Natural killer cell (primary cell): ENCODE data around the gene C12orf56. TPM values are rescaled to one million over a fixed set of nuclear protein-coding genes. Genes with fewer than 3 reads are reported as not detected.

Experiments
- ATAC-seq, 3 donors: fragments of 150-1000 bp in 2 of 3; fragments of 200-7000 bp in 1 of 3; cut with Tn5 transposase; 1 replicate in 1 of 3; 2 replicates in 2 of 3; pipeline ENCODE4 v1.10.0; 2021; ENCODE audit warnings: mild to moderate bottlenecking in 2 of 3, moderate library complexity in 2 of 3
- DNase-seq, 2 donors: peaks; one replicate each; pipeline versions ENCODE4 v3.0.0 to v3.0.0-alpha.2; 2013 to 2021; ENCODE audit warnings: mixed read lengths in 1 of 2
- H3K27ac ChIP-seq: one replicate; pipeline ENCODE4 v1.5.1; 2013; ENCODE audit warnings: mild to moderate bottlenecking, low read length
- H3K27me3 ChIP-seq: one replicate; pipeline ENCODE4 v1.6.1; 2013; ENCODE audit warnings: low read length; ENCODE audit not compliant: control insufficient read depth, insufficient read depth
- H3K36me3 ChIP-seq: one replicate; pipeline ENCODE4 v1.6.1; 2013; ENCODE audit warnings: low read length; ENCODE audit not compliant: control insufficient read depth, insufficient read depth
- H3K4me1 ChIP-seq: one replicate; pipeline ENCODE4 v1.6.1; 2013; ENCODE audit warnings: low read length; ENCODE audit not compliant: control insufficient read depth, insufficient read depth
- H3K4me3 ChIP-seq: one replicate; pipeline ENCODE4 v1.5.1; 2013; ENCODE audit warnings: low read length
- H3K9me3 ChIP-seq: one replicate; pipeline ENCODE4 v1.6.1; 2013; ENCODE audit warnings: low read length; ENCODE audit not compliant: control insufficient read depth, insufficient read depth
- H3K27ac Mint-ChIP-seq, 2 donors: one replicate each; pipeline ENCODE4 v1.8.0; 2022; ENCODE audit warnings: mild to moderate bottlenecking in 2 of 2, mixed read lengths in 2 of 2, moderate library complexity in 1 of 2
- H3K27me3 Mint-ChIP-seq, 2 donors: one replicate each; pipeline ENCODE4 v1.8.0; 2022; ENCODE audit warnings: low read depth in 2 of 2, mixed read lengths in 2 of 2
- H3K36me3 Mint-ChIP-seq: one replicate; pipeline ENCODE4 v1.8.0; 2022; ENCODE audit warnings: mixed read lengths
- H3K4me1 Mint-ChIP-seq, 2 donors: one replicate each; pipeline ENCODE4 v1.8.0; 2022; ENCODE audit warnings: mixed read lengths in 2 of 2
- H3K4me3 Mint-ChIP-seq: one replicate; pipeline ENCODE4 v1.8.0; 2022; ENCODE audit warnings: mild to moderate bottlenecking, moderate library complexity, mixed read lengths
- H3K9me3 Mint-ChIP-seq, 2 donors: one replicate each; pipeline ENCODE4 v1.8.0; 2022; ENCODE audit warnings: mixed read lengths in 2 of 2
- WGBS: methylation state at CpG from one replicate; pipeline ENCODE4 v1.1.7; 2013; ENCODE audit warnings: missing lambda C conversion rate; ENCODE audit not compliant: insufficient coverage; 5-methylcytosine and 5-hydroxymethylcytosine counted together
- intact Hi-C: fragments of 100-400 bp; cut with micrococcal nuclease; formaldehyde crosslinking; loops from one replicate; pipeline ENCODE4 v1.14.2; 2022
- total RNA-seq, 4 donors: library from RNA; stranded (reverse); fragments of 120-200 nt in 1 of 4; gene quantifications; one replicate each; pipeline versions ENCODE4 v1.2.3 to v1.2.4, GENCODE V29; 2013 to 2022
- TF ChIP-seq, protein P1 (sequence below): fragments of 200-600 bp; IDR thresholded peaks from one replicate; pipeline ENCODE4 v1.8.0; 2022; ENCODE audit warnings: antibody characterized with exemption

Gene C12orf56
- total RNA-seq, 3 donors from 2014 or later (not counting 1 experiment from before 2014, with no cell fraction given) = not detected

DNA sequence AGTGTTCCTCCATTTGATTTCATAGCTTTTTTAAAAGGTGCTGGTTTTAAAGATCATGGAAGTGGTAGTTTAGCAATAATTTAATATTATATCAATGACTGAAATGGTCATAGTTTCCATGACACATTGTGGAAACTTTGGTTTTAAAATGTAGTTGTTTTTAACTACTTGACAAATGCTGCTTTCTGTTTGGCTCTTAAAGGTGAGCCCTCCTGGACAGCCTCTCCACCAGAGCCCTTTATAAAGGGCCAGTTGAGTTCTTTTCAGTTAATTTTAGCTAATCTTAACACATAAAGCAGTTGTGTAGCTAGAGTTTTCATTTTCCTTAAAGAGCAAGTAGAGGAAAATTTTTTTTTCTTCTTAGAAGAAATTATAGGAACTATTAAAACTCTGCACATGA, 27.7 kb upstream of the C12orf56 start:
- peaks cover 22% of the 10 kb centered on the region for H3K36me3 Mint-ChIP-seq

DNA sequence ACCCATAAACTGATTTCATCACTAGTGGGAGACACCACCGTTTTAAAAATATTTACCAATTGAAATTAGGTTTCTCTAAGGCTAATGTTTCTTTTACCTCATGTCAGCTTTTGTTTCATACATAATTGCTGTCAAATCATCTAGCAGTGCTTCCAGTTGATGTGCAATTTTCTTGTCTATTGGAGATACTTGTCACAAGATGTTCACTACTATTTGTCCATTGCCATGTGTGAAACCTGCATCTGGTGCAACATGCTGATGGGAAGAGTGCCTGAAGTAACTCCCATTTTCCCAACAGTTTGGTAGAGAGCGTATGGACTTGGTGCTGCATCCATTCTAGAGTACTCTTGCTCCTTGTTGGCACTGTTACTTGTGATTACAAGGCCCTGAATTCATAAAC, 23.3 kb upstream of the C12orf56 start:
- TF ChIP-seq, protein P1, sequence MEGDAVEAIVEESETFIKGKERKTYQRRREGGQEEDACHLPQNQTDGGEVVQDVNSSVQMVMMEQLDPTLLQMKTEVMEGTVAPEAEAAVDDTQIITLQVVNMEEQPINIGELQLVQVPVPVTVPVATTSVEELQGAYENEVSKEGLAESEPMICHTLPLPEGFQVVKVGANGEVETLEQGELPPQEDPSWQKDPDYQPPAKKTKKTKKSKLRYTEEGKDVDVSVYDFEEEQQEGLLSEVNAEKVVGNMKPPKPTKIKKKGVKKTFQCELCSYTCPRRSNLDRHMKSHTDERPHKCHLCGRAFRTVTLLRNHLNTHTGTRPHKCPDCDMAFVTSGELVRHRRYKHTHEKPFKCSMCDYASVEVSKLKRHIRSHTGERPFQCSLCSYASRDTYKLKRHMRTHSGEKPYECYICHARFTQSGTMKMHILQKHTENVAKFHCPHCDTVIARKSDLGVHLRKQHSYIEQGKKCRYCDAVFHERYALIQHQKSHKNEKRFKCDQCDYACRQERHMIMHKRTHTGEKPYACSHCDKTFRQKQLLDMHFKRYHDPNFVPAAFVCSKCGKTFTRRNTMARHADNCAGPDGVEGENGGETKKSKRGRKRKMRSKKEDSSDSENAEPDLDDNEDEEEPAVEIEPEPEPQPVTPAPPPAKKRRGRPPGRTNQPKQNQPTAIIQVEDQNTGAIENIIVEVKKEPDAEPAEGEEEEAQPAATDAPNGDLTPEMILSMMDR = no peak
- no peaks in the 10 kb centered on the region for H3K9me3 ChIP-seq
- H3K4me3 ChIP-seq = no peak overlapping the region
- H3K27me3 ChIP-seq = no peaks in the 10 kb centered on the region
- Mint-ChIP-seq H3K36me3 (peaks cover 23% of the 10 kb centered on the region), H3K4me3 (no peak overlapping the region), H3K4me1 (peaks cover 0 to 4% of the 10 kb centered on the region in 2 donors), H3K27me3 (no peaks in the 10 kb centered on the region), H3K9me3 (no peaks in the 10 kb centered on the region), H3K27ac (no peak overlapping the region)
- ATAC-seq (no peak), DNase-seq (no peak)
- H3K27ac ChIP-seq = no peak overlapping the region
- intact Hi-C loops = no loop called here
- 95% methylated on average over 1 of the region's 2 CpGs for WGBS
- H3K36me3 ChIP-seq = peaks cover 83% of the 10 kb centered on the region
- no peaks in the 10 kb centered on the region for H3K4me1 ChIP-seq

More for the DNA sequence above, 27.7 kb upstream of the C12orf56 start:
- Mint-ChIP-seq H3K4me3 (no peak overlapping the region), H3K27me3 (no peaks in the 10 kb centered on the region), H3K27ac (no peak overlapping the region), H3K9me3 (no peaks in the 10 kb centered on the region), H3K4me1 (no peaks in the 10 kb centered on the region)
- H3K27me3 ChIP-seq = no peaks in the 10 kb centered on the region
- H3K27ac ChIP-seq = no peak overlapping the region
- H3K36me3 ChIP-seq = peaks cover 90% of the 10 kb centered on the region
- H3K9me3 ChIP-seq = no peaks in the 10 kb centered on the region
- ATAC-seq (no peak), DNase-seq (no peak)
- no peaks in the 10 kb centered on the region for H3K4me1 ChIP-seq
- intact Hi-C loops = no loop called here
- TF ChIP-seq, protein P1 = no peak
- no peak overlapping the region for H3K4me3 ChIP-seq

DNA sequence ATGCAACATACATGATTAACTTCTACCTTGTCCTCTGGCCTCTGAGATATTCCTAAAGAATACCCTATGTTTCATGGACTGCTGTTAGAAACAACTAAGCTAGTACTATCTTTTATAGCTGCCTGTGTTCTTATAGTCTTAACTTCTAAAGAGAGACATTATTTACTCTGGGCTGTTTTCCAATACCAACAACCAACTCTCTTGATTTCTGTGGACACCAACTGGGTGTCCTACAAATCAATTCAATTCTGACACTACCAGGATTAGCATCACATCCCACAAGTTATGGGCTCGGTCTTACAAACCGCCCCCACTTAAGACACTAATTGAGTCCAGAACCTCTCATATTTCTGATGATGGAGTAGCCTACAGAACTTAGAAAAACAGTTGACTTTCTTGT, 21.9 kb upstream of the C12orf56 start:
- Histone ChIP-seq H3K4me1 (no peaks in the 10 kb centered on the region), H3K27ac (no peak overlapping the region), H3K36me3 (peaks cover 68% of the 10 kb centered on the region), H3K27me3 (no peaks in the 10 kb centered on the region), H3K9me3 (no peaks in the 10 kb centered on the region), H3K4me3 (no peak overlapping the region)
- WGBS = 100% methylated on average over 2 of the region's 2 CpGs
- peaks cover 23% of the 10 kb centered on the region for H3K36me3 Mint-ChIP-seq
- intact Hi-C loops = no loop called here
- ATAC-seq (no peak), DNase-seq (no peak)
- no peaks in the 10 kb centered on the region for H3K27me3 Mint-ChIP-seq
- no peak overlapping the region for H3K4me3 Mint-ChIP-seq
- no peaks in the 10 kb centered on the region for H3K9me3 Mint-ChIP-seq
- peaks cover 0 to 4% of the 10 kb centered on the region in 2 donors for H3K4me1 Mint-ChIP-seq
- TF ChIP-seq, protein P1 = no peak
- H3K27ac Mint-ChIP-seq = no peak overlapping the region

- H3K4me1 Mint-ChIP-seq = peaks cover 0 to 4% of the 10 kb centered on the region in 2 donors
These were observed 20.9 kb upstream of the C12orf56 start for GRCh38 chr12:64411427-64411826.

More at GRCh38 chr12:64411427-64411826, 20.9 kb upstream of the C12orf56 start:
- no peaks in the 10 kb centered on the region for H3K4me1 ChIP-seq
- H3K27ac ChIP-seq = no peak overlapping the region
- H3K36me3 ChIP-seq = peaks cover 58% of the 10 kb centered on the region
- H3K9me3 ChIP-seq = no peaks in the 10 kb centered on the region
- Mint-ChIP-seq H3K4me3 (no peak overlapping the region), H3K27me3 (no peaks in the 10 kb centered on the region), H3K27ac (no peak overlapping the region), H3K36me3 (peaks cover 20% of the 10 kb centered on the region), H3K9me3 (no peaks in the 10 kb centered on the region)
- DNase-seq = no peak
- H3K27me3 ChIP-seq = no peaks in the 10 kb centered on the region
- H3K4me3 ChIP-seq = no peak overlapping the region
- intact Hi-C loops = no loop called here
- TF ChIP-seq, protein P1 = no peak
- ATAC-seq = no peak
- 97% methylated on average over 2 of the region's 2 CpGs for whole genome bisulfite sequencing
